Activated CD8-positive, alpha-beta T cell treated with anti-CD3 and anti-CD28 coated beads, Interleukin-2, amount 10 ng/mL, durations not matched to agents 7 days and 5 days (primary cell): ENCODE measurements around the gene RALA. TPM values are rescaled to one million over a fixed set of nuclear protein-coding genes. Genes with fewer than 3 reads are reported as not detected.
"Not testable (repeated sequence)": the region's sequence is repeated elsewhere in the genome, so short reads cannot be mapped to it uniquely, and the experiment has no call there.

Experiments used
- ATAC-seq: fragments of 150-1000 bp; cut with Tn5 transposase; one replicate; pipeline ENCODE4 v1.10.0; 2021; ENCODE audit warnings: moderate library complexity
- CTCF ChIA-PET: fragments of 350-600 bp; sonication (Branson Sonifier 250); formaldehyde crosslinking; loops from one replicate; lab custom pipeline; 2021; ENCODE audit warnings: antibody characterized with exemption; lab: Charles Lee
- POLR2A ChIA-PET: fragments of 350-600 bp; sonication (Branson Sonifier 250); formaldehyde crosslinking; loops from one replicate; lab custom pipeline; 2021; ENCODE audit warnings: antibody characterized with exemption; lab: Charles Lee
- DNase-seq: peaks from one replicate; pipeline ENCODE4 v3.0.0-alpha.2; 2020
- H3K27ac Mint-ChIP-seq: one replicate; pipeline ENCODE4 v1.8.0; 2021; ENCODE audit warnings: mild to moderate bottlenecking, mixed read lengths
- H3K27me3 Mint-ChIP-seq: one replicate; pipeline ENCODE4 v1.8.0; 2021; ENCODE audit warnings: low read depth, mixed read lengths
- H3K36me3 Mint-ChIP-seq: one replicate; pipeline ENCODE4 v1.8.0; 2021; ENCODE audit warnings: low read depth, mixed read lengths
- H3K4me1 Mint-ChIP-seq: one replicate; pipeline ENCODE4 v1.8.0; 2021; ENCODE audit warnings: low read depth, mixed read lengths
- H3K4me3 Mint-ChIP-seq: one replicate; pipeline ENCODE4 v1.8.0; 2021; ENCODE audit warnings: mild to moderate bottlenecking, mixed read lengths
- H3K9me3 Mint-ChIP-seq: one replicate; pipeline ENCODE4 v1.8.0; 2022; ENCODE audit warnings: mixed read lengths; ENCODE audit not compliant: insufficient read depth
- total RNA-seq, 2 experiments: library from RNA; stranded (reverse); gene quantifications; one replicate each; pipeline ENCODE4 v1.2.3, GENCODE V29; 2021

RALA gene
- total RNA-seq, 2 experiments from 2014 or later: 32.2 to 33.9 TPM

DNA sequence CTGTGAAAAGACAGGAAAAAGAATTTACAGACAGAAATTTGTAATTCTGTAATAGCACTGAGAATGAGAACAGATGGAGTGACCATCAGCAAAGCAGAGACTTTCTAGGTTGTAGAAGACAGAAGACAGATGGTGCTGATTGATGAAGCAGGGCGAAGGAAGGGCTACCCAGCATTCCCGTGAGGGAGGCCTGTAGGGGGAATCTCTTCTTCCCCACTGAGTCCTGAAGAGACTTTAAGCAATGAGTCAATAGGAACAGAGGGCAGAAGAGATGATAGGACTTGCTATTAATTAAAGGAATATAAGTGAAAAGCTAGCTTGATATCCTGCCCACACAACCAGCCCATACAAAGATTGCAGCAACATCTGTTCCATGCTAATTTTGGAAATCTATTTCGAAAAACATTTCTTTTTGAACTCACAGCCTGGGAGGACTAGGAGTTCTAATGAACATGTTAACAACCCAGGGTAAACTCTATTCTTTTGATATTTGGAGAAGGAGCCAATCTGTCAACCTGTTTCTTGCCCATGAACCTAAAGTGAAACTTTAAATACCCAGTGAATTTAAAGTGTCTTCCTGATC, 44.1 kb downstream of the RALA start:
- Mint-ChIP-seq H3K9me3 (no peaks in the 10 kb centered on the region), H3K4me3 (no peak overlapping the region), H3K27ac (no peak overlapping the region), H3K27me3 (no peaks in the 10 kb centered on the region), H3K4me1 (no peaks in the 10 kb centered on the region), H3K36me3 (peaks cover 18% of the 10 kb centered on the region)
- POLR2A ChIA-PET: no interaction called here
- ATAC-seq (no peak), DNase-seq (no peak)
- CTCF ChIA-PET: no interaction called here

DNA sequence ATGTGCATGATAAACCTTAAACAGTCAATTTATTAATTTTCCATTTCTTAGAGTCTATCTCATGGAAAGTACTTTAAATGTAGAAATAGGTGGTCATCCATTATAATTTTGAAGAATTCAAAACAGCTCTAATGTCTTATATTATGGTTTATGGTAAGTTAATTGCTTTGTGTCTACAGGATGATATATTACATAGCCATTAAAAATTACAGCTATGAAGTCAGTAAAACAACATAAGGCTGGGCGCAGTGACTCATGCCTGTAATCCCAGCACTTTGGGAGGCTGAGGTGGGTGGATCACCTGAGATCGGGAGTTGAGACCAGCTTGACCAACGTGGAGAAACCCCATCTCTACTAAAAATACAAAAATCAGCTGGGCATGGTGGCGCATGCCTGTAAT, 44.9 kb downstream of the RALA start:
- H3K4me1 Mint-ChIP-seq, DNase-seq, H3K4me3 Mint-ChIP-seq, H3K27me3 Mint-ChIP-seq, ATAC-seq, POLR2A ChIA-PET, CTCF ChIA-PET, H3K27ac Mint-ChIP-seq, H3K9me3 Mint-ChIP-seq: not testable (repeated sequence)
- H3K36me3 Mint-ChIP-seq: peaks cover 13% of the 10 kb centered on the region

GRCh38 chr7:39670052-39670451, 46.7 kb downstream of the RALA start:
- H3K27me3 Mint-ChIP-seq: no peaks in the 10 kb centered on the region
- no peaks in the 10 kb centered on the region for H3K9me3 Mint-ChIP-seq
- CTCF ChIA-PET: interaction anchor here (1.0 kb wide), 1 partner anchor 90 kb away, joined by 3 read pairs; no protein-coding TSS in a partner anchor
- H3K27ac Mint-ChIP-seq: no peak overlapping the region
- peaks cover 4% of the 10 kb centered on the region for H3K36me3 Mint-ChIP-seq
- H3K4me1 Mint-ChIP-seq: no peaks in the 10 kb centered on the region
- POLR2A ChIA-PET: no interaction called here
- no peak for ATAC-seq
- H3K4me3 Mint-ChIP-seq: no peak overlapping the region
- DNase-seq: no peak

GRCh38 chr7:39670934-39671333, 47.6 kb downstream of the RALA start:
- no peak overlapping the region for H3K27ac Mint-ChIP-seq
- no peaks in the 10 kb centered on the region for H3K27me3 Mint-ChIP-seq
- ChIA-PET CTCF (interaction anchor here (0.9 to 1.0 kb wide), 2 partner anchors 62 to 90 kb away, joined by 3 read pairs; no protein-coding TSS in a partner anchor), POLR2A (no interaction called here)
- H3K36me3 Mint-ChIP-seq: peaks cover 8% of the 10 kb centered on the region
- no peaks in the 10 kb centered on the region for H3K9me3 Mint-ChIP-seq
- no peaks in the 10 kb centered on the region for H3K4me1 Mint-ChIP-seq
- ATAC-seq: no peak
- no peak overlapping the region for H3K4me3 Mint-ChIP-seq
- DNase-seq: no peak

DNA sequence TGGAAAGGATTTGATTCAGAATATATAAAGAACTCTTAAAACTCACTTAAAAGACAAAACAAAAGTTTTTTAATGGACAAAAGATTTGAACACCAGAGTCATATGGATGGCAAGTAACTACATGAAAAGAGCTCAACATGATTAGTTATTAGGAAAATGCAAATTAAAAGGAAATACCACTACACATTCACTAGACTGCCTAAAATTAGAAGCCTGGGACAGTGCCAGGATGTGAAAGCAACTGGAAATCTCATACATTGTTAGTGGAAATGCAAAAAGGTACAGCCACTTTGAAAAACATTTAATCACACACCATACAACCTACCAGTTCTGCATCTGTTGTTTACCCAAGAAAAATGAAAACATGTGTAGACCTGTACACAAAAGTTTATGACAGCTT, 48.8 kb downstream of the RALA start:
- peaks cover 14% of the 10 kb centered on the region for H3K36me3 Mint-ChIP-seq
- peaks cover 8% of the 10 kb centered on the region for H3K9me3 Mint-ChIP-seq
- ChIA-PET CTCF (no interaction called here), POLR2A (no interaction called here)
- no peaks in the 10 kb centered on the region for H3K4me1 Mint-ChIP-seq
- H3K4me3 Mint-ChIP-seq: no peak overlapping the region
- no peaks in the 10 kb centered on the region for H3K27me3 Mint-ChIP-seq
- DNase-seq (no peak), ATAC-seq (no peak)
- no peak overlapping the region for H3K27ac Mint-ChIP-seq

DNA sequence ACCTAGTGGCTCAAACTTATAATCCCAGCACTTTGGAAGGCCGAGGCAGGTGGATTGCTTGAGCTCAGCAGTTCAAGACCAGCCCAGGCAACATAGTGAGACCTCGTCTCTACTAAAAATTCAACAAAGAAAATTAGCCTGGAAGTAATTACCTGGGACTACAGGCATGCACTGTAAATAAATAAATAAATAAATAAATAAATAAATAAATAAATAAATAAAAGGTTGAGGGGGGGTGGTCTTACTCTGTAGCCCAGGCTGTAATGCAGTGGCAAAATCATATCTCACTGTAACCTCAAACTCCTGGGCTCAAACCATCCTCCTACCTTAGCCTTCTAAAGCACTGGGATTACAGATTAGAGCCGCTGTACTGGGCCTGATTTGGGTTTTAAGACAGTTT, 50.5 kb downstream of the RALA start:
- Mint-ChIP-seq H3K4me3 (no peak overlapping the region), H3K9me3 (peaks cover 8% of the 10 kb centered on the region), H3K27me3 (no peaks in the 10 kb centered on the region), H3K4me1 (no peaks in the 10 kb centered on the region), H3K27ac (no peak overlapping the region), H3K36me3 (peaks cover 18% of the 10 kb centered on the region)
- ChIA-PET CTCF (no interaction called here), POLR2A (no interaction called here)
- DNase-seq (no peak), ATAC-seq (no peak)

GRCh38 chr7:39674406-39674805, 51.0 kb downstream of the RALA start:
- Mint-ChIP-seq H3K27ac (no peak overlapping the region), H3K36me3 (peaks cover 20% of the 10 kb centered on the region), H3K4me3 (no peak overlapping the region), H3K27me3 (no peaks in the 10 kb centered on the region), H3K4me1 (no peaks in the 10 kb centered on the region), H3K9me3 (peaks cover 8% of the 10 kb centered on the region)
- ChIA-PET POLR2A (no interaction called here), CTCF (no interaction called here)
- ATAC-seq (no peak), DNase-seq (no peak)

GRCh38 chr7:39676346-39676745, 53.0 kb downstream of the RALA start:
- Mint-ChIP-seq H3K27ac (no peak overlapping the region), H3K4me3 (no peak overlapping the region), H3K27me3 (no peaks in the 10 kb centered on the region), H3K4me1 (no peaks in the 10 kb centered on the region), H3K36me3 (peaks cover 20% of the 10 kb centered on the region), H3K9me3 (peaks cover 8% of the 10 kb centered on the region)
- ChIA-PET POLR2A (no interaction called here), CTCF (no interaction called here)
- ATAC-seq: no peak
- no peak for DNase-seq

DNA sequence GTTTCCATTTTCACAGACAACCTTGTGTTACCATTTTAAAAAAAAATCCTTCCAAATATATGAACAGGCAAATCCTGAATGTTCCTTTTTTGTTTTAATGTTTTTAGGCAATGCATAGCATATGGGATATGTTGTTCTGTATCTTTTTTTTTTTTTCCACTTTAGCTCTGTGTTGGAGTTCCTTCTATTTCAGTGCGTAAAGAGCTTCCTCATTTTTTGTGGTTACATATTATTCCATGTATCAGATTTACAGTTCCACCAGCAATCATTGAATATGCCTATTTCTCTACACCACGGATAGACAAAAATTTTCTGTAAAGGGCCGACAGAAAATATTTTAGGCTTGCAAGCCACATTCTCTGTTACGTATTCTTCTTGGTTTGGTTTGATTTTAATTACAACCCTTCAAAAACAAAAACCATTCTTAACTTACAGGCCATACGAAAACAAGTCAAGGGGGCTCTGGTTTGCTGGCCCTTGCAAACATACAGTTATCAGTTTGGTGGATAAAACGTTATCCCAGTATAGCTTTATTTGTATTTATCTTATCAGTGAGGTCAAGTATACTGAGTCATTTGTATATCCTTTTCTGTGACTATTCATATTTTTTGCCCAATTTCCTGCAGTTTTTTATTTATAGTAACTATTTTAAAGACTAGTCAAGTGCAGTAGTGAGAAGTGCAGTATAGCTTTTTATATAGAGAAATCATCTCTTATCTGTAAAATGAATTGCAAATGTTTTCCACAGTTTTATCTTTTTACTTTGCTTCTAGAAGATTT, 55.7 kb downstream of the RALA start:
- Mint-ChIP-seq H3K4me3 (no peak overlapping the region), H3K9me3 (peaks cover 8% of the 10 kb centered on the region), H3K27ac (no peak overlapping the region), H3K36me3 (peaks cover 20% of the 10 kb centered on the region), H3K27me3 (no peaks in the 10 kb centered on the region), H3K4me1 (peaks cover 7% of the 10 kb centered on the region)
- POLR2A ChIA-PET: interaction anchor here (0.6 kb wide), 2 partner anchors 11 to 98 kb away, joined by 4 read pairs; no protein-coding TSS in a partner anchor
- CTCF ChIA-PET: interaction anchor here (0.9 kb wide), 2 partner anchors 14 to 18 kb away, joined by 3 read pairs; no protein-coding TSS in a partner anchor
- DNase-seq (no peak), ATAC-seq (no peak)

- ATAC-seq, H3K9me3 Mint-ChIP-seq, H3K27ac Mint-ChIP-seq, H3K4me1 Mint-ChIP-seq, CTCF ChIA-PET, DNase-seq, H3K27me3 Mint-ChIP-seq, H3K4me3 Mint-ChIP-seq, POLR2A ChIA-PET: not testable (repeated sequence)
- peaks cover 22% of the 10 kb centered on the region for H3K36me3 Mint-ChIP-seq
Measured at GRCh38 chr7:39679874-39680273, 56.5 kb downstream of the RALA start.

DNA sequence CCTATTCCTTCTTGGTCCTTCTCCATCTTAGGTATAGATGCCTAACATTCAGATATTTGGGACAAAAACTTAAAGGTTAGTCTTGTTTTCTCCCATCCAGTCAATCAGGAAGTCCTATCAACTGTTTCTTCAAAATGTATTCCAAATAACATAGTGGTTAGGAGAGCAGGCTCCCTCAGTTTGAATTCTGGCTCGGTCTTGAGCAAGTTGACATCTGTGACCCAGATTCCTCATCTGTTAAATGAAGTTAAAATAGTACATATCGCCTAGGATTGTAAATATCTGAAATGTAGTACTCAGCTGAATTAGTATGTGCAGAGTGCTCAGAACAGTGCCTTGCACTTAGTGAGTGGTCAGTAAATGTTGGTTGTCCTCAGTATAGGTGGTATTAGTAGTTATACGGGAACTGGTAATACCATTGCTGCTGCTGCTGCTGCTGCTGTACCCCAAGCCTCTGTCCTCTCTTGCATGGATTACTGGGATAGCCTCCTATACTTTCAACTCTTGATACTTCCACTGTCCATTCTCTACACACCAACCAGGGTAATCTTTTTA, 58.6 kb downstream of the RALA start:
- H3K4me1 Mint-ChIP-seq: peaks cover 10% of the 10 kb centered on the region
- peaks cover 12% of the 10 kb centered on the region for H3K36me3 Mint-ChIP-seq
- H3K27me3 Mint-ChIP-seq: no peaks in the 10 kb centered on the region
- CTCF ChIA-PET: no interaction called here
- DNase-seq (no peak), ATAC-seq (no peak)
- no peak overlapping the region for H3K27ac Mint-ChIP-seq
- H3K4me3 Mint-ChIP-seq: no peak overlapping the region
- POLR2A ChIA-PET: no interaction called here
- peaks cover under 1% of the 10 kb centered on the region for H3K9me3 Mint-ChIP-seq

DNA sequence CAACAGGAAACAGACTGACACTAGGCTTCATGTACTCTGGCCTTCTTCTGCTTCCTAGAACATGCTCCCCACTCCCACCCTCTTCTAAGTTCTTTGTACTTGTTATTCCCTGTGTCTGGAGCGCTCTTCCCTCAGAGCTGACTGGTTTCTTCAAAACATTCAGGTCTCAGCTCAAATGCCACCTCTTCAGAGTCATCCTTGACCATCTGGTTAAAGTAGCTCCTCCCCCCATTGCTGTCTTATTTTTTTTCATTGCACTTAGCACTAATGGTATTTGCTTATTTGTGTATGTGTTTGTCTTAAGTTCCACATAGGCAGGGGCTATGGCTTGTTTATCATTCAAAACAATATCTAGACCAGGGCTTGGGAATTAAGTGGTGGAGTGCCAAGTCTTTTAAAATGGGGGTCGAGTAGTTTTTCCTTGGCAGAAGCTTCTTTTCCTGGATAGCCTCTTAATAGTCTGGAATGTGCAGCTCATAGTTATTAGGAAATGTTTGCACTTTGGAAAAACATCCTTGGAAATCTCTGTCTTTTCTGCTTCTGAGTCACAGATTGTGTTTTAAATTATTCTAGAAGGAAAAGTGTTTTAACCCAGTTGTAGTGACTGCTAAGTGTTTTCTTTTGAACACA, 60.0 kb downstream of the RALA start:
- ChIA-PET POLR2A (no interaction called here), CTCF (interaction anchor here (1.0 kb wide), 1 partner anchor 103 kb away, joined by 4 read pairs; no protein-coding TSS in a partner anchor)
- Mint-ChIP-seq H3K27ac (no peak overlapping the region), H3K9me3 (no peaks in the 10 kb centered on the region), H3K36me3 (peaks cover 17% of the 10 kb centered on the region), H3K4me1 (peaks cover 10% of the 10 kb centered on the region), H3K4me3 (no peak overlapping the region), H3K27me3 (no peaks in the 10 kb centered on the region)
- ATAC-seq (no peak), DNase-seq (no peak)
